D721Med (cell line): Measurements from ENCODE around the gene UBE2L3.
A peak's percentile ranks its signal among the peaks of the same experiment; 100 is the strongest.
"Not testable (repeated sequence)": the region's sequence is repeated elsewhere in the genome, so short reads cannot be mapped to it uniquely, and the experiment has no call there.

Experiments used
- DNase-seq: peaks from one replicate; pipeline ENCODE4 v3.0.0; 2011; ENCODE audit warnings: low spot score; ENCODE audit not compliant: insufficient read length
- FAIRE-seq: peaks from 2 replicates; lab custom pipeline; 2011; peaks lifted over from hg19 to GRCh38; lab: Jason Lieb, UNC
- CTCF ChIP-seq: IDR thresholded peaks from 2 replicates; pipeline ENCODE4 v1.5.1; 2012; ENCODE audit warnings: mild to moderate bottlenecking, control low read depth; ENCODE audit not compliant: insufficient read depth; ENCODE audit errors: missing control alignments

Gene UBE2L3

GRCh38 chr22:21640810-21641209 is 73.3 kb downstream of the UBE2L3 start:
- FAIRE-seq (no peak), DNase-seq (no peak)
- no peak for TF ChIP-seq CTCF

GRCh38 chr22:21641417-21641788 is 73.9 kb downstream of the UBE2L3 start:
- TF ChIP-seq CTCF = peak; percentile 19
- DNase-seq (no peak), FAIRE-seq (no peak)

GRCh38 chr22:21641789-21642583 is 74.5 kb downstream of the UBE2L3 start, which contains the start of gene SDF2L1:
Gene SDF2L1 (plus strand): TSS chr22:21642302. CDS start chr22:21642337, 35 bp downstream.
- FAIRE-seq (peak; percentile 41), DNase-seq (peak; percentile 99)
- no peak for TF ChIP-seq CTCF

GRCh38 chr22:21642584-21643448 is 75.3 kb downstream of the UBE2L3 start:
- FAIRE-seq = no peak
- TF ChIP-seq CTCF = peak; percentile 54
- no peak for DNase-seq

- FAIRE-seq = no peak
- DNase-seq = no peak
- peak; percentile 12 for TF ChIP-seq CTCF
Observed at GRCh38 chr22:21643533-21644357, 76.2 kb downstream of the UBE2L3 start.

GRCh38 chr22:21645513-21645912 is 78.0 kb downstream of the UBE2L3 start:
- not testable (repeated sequence) for FAIRE-seq, DNase-seq
